KG1 (cell line): Measurements from ENCODE around the gene TF.

Experiments
- DNase-seq: peaks from one replicate; lab custom pipeline; 2025; lab: John Stamatoyannopoulos, UW

The TF gene

DNA sequence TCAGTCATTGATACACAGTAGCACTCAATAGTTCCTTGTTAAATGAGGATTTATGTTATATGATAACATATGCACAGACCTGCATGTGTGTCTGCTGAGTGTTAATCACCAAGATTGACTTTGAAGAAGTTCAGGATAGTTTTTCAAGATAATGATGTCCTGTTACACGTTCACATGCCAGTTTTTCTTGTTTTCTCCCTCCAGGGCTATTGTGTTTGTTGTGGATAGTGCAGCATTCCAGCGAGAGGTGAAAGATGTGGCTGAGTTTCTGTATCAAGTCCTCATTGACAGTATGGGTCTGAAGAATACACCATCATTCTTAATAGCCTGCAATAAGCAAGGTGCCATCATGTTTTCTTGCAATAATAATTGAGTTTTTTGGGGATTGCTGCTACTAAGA is 69.2 kb downstream of the TF start:
- DNase-seq: no peak

DNA sequence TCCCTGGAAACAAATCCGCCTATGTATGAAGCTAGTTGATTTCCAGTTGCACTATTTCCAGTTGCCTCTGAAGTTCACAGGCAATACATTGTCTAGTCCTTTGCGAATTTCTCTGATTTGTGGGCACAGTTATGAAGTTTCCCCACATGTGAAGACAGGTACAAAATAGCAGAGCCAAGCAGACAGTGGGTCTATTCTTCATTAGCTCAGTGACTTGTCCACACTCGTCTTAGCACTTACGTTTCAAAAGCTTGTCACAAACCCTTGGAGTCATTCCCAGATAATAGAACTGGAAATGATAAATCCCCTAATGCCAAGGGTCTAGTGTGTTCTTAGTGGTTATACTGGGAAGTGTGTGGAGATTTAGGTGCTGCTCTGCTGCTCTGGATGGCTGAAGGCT is 73.9 kb downstream of the TF start:
- DNase-seq: no peak

DNA sequence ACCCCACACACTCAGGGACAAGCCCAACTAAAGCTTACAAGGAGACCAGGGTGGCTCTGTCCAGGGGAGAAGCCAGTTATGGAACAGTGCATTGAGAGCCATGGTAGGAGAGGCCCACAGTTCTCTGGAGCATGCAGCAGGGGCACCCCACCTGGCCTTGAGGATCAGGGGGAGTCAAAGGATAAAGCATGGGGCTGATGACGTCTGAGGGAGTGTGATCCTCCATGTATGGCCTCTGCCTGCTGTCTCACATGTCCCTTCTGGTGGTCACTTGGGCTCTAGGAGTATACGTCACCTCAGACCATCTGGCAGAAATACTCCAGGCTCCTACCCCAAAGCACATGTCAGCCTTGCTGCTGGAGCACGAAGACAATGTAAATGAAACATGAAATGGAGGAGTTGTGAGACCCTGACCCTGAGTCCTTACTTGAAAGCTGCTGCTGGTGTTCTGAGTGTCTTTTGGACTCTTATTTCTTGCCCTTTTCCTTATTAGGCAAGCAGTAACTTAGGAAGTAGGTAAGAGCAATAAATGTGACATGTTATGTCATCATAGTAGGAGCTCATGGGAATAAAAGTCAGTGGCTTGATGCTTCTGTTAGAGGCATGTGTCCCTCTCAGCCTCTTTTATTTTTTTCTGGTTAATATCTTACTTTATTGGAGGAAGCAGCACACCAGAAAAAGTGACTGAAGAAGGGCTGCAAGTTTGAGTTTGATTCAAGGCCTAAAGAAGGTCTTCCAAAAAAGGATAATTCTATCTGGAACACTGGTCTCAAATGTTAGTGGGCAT is 74.9 kb downstream of the TF start:
- no peak for DNase-seq

DNA sequence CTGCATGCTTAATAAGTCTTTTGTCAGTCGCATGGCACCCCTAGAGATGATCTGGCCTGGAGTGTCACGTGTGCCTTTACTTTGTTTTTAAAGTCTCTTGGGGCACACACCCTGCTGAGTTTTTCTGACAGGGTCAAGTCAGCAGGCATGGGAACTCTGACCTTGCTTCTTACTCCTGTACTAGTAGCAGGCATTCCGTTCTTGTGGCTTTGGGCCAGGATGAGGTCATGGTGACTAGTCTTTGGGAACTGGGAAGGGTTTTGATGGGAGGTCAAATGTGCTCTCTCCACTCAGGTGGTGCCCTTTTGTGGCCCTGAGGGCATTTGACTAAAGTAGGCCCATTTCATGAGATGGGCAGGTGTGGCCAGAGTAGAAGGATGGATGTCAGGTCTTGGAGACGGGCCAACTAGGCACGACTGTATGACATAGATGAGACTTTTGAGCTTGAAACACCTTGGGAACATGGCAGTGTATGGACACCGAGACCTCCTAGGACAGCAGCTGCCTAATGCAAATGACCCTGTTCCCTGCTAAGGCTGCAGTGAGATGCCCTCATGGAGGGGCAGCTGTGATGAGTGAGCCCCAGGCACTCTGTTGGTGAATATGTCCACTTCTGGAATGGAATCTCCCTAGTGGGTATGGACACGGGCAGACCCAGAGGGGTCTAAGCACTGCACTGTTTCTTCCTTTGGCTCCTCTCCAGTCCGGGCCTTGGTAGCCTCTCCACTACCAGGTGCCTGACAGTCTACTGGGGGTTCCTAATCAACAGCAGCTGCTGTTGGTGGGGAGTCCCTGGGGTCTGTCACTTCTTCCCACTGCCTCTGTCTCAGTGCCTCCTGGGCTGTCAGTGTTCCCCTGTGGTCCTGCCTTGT is 75.8 kb downstream of the TF start:
- DNase-seq: no peak

DNA sequence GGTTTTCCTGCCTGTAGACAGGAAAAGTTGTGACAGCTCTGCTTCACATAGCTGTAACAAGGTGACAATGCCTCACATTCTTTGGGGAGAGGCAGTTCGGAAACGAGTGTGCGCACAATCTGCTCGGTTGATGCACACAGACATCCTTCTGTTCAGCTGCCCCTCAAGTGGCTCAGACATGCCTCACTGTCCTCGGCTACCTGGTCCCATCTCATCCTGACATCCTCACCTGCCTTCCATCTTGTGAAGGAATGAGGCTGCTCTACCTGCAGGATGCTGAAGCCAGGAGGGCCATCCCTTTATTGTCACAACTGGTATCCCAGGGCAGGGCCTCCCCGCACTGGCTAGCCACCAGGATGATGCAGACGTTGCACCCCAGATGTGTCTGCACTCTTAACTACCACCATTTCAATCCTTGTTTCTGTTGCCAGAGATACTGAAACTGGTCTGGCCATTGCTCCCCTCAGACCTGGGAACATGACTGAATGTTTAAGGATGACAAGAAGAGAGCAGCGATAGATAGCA is 78.8 kb downstream of the TF start:
- DNase-seq: no peak

DNA sequence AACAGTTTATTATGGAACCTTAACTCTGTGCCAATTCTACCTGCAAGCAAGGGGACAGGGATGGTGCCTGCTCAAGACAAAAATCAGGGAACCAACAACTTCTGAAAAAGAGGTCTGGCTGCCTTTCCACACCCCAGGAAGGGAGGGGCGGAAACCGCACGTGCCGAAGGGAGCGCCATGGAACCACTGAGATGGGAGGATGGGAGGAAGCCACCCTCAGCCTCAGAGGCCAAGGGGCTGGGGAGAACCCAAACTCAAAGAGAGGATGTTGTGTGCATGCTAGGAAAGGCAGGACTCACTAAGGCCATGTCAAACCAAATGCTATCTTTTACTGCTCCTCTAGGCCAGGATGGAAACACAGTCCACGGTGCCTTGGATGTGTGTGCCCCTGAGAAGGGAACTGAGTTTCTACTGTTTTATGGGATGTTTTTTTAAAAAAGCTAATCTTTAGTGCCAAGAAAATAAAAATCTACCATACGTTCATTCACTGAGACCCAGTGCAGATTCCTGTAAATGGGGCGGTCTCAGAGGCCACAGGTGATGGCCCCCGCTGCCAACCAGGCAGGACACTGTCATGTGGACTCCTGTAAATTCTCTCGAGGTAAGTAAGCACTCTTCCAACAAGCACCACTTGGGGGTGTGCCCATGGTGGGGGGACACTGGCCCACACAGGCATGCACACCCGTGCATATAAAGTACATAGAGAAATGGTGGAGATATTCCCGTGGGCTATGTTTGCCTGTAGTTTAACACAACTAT is 80.0 kb downstream of the TF start:
- no peak for DNase-seq

DNA sequence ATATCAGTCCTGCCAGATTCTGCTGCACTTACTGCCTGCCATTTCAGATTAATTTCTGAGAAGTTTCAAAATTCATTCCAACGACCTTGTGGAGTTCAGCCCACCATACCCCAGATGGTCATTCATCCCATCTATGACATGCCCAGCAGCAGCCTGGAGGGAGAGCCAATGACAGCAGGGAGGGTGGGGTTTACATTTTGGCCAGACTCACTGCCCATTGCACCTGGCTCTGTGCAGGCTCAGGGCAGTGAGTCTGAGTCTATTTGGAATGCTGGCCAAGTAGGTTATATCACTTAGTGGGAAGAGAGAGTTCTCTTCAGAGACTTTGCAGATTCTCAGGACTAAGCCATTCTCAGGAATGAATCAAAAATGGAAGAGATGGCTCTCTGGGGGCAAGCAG is 80.9 kb downstream of the TF start:
- no peak for DNase-seq

DNA sequence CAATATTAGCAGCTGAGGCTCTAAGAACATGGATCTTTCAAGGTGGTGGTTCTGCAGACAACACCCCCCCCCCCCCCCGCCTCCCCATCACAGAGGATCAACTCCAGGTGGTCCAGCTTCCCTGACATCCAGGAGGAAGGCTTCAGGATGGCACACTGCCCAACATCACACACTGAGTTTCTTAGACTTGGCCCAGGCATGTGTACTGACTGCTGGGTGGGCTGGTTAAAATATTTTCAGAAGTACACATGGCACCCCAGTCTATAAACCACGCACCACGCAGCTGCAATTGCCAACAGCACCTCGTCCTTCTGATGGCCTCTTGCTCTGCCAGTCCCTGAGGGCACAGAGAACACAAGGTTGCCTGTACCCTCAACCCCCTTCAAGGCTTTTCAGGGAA is 81.5 kb downstream of the TF start:
- no peak for DNase-seq

DNA sequence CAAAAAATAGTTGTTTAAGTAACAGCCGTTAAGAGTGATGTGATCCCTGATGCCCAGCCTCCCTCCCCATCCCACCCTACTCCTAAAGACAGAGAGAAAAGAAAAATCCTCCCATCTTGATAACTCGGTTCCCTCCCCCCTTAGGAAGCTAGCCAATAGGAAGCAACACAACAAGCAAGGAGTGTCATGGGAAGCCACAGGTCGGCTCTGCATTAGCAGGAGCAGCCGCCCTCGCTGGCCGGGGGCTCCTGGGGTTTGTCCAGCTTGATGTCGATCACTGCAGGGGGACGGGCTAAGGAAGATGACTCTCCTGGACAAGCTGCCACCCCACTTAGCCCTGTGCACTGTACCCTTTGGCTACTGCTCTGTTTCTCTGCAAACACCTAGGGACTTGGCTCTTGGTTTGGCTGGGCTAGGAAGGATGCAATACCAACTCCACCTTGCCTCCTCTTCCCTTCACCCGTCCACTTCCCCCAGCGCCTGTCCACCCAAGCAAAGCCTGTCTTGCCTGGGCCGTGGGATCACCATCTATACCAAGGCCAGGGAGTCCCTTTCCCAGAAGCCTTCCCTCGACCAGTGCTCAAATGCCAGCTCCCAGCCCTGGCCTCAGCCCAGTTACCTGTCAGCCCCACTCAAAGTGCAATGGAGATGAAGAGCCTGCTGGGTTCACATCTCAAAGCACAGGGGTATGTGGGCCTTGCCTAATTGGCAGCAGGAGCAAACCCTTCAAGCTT is 82.5 kb downstream of the TF start:
- DNase-seq: no peak

DNA sequence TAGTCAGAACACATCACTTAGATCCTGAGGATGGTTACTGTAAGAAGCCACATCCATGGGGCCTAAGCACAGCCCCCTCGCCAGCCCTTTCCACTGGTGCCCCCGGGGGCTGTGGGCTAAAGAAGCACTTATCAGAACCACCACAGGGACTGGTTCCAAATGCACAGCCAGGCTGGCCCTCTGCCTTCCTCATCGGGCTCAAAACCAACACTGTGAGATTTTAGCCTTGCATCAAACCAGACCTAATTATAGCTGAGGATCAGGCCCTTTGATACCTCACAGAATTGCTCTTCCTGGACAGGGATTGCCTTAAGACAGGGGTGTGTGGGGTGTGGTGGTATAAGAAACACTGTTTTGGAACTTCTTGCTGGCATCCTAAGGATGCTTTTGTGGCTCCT is 83.1 kb downstream of the TF start:
- no peak for DNase-seq

DNA sequence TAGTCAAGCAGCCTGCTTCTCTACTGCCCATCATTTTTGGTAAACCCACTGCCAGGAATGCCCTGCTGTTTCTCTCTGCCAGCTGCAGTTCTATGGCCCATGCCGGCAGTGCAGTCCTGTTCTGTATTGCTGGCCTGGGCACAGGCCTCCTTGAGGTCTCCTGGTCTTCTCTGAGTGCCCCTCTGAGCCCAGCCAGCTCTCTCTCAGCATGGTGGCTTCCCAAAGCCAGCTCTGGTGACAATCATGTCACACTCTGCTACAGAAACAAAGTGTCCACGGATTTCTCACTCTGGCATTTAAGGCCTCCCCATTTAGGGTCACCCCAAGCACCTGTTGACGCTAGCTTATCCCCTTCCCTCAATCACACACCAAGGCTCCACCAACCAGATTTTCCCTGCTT is 83.9 kb downstream of the TF start:
- no peak for DNase-seq

DNA sequence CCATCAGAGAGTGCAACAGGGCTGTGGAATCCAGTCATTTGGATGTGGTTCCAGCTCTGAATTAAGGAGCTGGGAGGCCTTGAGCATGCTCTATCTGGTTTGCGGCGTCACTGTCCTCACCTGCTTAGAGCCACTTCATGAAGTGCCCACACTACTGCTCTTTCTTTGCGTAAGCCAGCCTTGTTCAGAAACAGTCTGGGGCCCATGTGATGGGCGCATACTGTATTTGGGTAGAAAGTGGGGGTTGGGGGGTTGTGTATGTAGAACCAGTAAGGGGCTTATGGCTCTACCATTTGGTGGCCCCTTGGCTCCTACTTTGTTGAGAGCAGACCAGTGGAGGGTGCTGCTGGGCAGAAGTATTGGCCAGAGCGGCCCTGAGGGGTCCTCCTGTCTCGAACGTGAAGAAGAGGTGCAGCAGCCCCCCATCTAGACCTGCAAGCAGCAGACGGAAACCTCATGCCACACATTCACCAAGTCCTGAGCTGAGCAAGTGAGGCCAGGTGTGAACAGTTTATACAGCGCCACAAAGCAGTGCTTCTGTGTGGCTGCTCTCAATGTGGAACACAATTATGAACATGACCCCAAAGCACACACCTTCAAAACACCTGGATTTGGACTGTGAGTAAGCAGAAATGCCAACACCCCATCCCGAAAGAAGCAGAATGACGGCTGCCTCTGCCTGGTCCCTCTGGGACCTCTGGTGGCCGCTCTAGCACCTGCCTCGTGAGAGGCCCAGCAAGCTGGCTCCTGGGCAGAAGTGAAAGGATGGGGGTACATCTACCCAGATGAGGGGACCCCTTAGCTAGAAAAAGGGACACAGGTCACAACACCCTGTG is 86.0 kb downstream of the TF start:
- DNase-seq: no peak

DNA sequence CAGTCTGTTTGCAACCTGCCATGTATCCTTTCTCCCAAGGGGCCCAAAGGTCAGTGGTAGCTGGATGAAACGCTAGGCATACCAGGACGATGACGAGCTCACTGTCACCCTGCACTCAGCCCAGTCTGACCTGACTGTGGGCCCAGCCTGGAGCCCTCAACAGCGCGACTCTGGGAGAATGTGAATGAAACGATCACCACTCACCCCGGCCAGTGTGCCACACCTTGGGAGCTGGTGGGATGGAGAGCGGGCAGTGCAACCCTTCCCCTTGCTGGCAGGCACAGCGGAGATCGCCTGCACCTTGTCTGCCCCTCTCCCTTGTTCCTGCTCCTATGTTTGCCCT is 86.6 kb downstream of the TF start:
- DNase-seq: no peak

DNA sequence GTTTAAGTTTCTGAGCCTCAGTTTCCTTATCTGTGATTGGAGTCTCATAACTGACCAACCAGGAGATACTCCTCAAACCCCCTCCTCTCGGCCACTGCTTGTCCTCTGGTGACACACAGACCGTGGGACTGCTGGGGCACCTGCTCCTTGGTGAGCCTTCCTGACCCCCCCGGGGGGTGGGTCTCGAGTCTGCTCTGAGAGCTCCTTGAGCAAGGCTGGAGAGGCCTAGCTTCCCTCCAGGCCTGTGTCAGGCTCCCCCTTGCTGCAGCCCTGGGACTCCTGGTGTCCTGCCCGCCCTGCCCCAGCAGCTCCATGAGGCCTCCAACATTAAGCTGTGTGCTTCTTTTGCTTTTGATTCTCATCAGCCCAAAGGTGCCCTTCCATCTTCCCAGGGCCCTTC is 87.1 kb downstream of the TF start:
- DNase-seq: no peak

DNA sequence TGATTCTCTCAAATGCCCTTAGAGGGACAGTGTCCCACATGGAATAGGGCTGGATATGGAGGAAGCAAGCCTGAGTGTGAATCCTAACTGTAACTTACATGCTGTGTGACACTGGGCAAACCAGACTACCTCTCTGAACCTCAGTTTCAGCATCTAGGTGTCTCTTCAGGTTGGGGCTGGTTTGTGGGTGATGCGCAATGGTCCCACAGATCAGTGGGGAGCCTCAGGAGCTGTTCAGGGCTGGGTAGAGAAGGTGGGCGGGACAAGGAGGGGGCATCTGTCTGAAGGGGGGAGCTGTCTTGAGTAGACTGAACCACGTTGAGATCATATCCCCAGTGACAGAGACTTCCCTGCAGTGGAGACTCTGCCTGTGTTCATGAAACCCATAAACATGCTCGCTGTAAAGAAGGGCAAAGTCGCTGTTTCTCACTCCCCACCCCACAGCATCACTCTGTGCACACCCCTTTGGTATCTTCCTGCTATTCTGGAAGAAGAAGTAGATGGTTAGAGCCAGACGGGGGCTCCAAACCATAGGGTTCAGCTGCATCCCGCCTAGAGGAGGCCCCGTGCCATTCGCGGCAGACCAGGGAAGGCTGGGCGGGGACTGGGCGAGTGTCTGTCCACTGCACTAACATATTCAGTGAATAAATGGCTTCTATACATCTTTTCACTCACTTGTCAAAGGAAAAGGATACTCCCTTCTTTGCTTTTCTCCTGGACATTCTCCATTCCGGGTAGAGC is 87.9 kb downstream of the TF start:
- DNase-seq: no peak

DNA sequence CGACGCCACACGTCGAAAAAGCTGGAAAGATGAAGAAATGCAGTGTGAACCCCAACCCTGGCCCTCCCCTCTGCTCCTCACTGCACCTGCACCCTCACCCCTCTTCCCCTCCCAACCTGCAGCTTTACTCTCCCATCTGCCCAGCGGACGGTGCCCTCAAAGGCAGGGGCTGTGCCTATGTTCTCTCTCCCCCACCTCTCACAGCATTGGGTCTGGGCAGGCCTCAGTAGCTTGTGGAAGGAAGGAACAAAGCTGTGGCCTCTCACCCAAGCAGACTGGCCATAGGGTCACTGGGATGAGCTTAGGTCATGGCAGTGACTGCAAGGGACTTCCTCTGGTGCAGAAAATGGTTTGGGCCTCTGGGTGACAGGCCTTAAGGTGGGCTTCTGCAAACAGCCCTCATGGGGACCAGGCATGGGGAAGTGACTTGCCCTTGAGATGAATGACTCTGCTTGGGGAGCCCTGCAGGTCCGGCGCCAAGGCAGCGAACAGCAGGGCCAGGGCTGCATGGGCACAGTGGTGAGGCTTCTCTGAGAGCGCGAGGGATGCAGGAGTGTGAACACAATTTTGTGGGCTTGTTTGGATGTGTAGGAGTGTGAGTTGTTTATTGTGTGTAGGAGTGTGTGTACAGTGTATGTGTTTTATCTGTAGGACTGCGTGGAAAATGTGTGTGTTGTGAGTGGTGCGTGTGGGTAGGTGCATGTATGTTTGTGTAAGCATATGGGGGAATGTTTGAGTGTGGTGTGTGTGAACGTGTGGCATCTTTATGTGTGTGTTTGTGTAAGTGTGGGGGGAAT is 88.6 kb downstream of the TF start:
- DNase-seq: no peak

DNA sequence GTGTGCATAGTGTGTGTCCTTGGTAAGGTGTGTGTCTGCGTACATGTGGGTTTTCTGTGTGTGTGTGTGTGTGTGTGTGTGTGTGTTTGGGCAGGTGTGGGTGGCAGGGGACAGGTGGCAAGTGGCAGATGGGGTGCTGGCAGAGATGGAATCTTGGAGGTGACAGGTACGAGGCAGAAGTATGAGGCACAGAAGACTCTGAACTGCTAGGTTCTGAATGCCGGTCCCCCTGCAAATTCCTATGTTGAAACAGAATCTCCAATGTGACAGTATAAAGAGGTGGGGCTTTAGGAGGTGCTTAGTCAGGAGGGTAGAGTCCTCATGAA is 89.2 kb downstream of the TF start:
- DNase-seq: no peak

DNA sequence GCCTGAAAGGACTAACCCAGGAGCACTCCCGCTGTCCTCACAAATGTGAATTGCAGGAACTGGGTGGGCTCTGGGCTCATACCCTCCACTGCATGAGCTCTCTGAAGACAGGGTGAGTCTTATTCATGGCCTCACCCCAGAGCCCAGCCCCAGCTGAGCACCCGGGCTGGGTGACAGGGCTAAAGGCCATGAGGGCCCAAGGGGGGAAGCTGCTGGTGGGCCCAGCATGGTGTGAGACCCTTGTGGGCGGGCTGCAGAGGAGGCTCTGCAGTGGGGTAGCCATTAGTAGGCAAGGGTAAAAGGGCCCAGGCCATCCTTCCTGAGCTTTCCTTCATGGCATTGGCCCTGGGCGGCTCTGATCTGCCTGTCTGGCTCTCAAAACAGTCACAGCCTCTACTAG is 89.8 kb downstream of the TF start:
- DNase-seq: no peak

DNA sequence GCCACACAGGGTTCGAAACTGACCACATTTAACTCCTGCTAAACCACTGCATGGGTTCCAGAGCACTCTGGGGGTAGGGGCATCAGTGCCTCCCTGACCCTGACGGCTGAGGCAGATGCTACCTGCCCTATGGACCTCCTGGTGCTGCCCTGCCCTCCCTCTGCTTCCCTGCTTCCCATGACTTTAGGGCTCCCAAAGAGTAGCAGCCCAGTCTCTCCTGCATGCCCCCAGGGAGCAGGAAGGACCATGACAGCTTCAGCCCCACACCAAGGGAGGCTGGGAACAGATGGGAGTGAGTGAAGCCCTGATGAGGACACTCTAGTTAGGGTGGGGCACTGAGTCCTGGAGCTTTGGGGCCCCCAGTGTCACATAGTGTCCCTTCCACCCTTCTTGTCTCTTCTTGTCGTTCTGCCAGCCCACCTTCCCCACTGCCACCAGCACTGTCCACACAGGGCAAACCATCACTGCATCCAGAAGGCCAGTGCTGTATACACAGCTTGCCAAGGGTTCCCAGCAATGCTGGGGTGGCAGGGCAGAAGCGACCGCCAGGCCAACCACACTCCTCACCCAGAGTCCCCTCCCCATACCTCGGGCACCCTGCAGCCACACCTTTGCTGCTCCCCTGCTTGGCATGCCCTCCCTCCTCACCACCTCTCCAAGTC is 90.4 kb downstream of the TF start:
- DNase-seq: no peak
